ENCODE data around the gene PCBP3. TPM values are rescaled to one million over a fixed set of nuclear protein-coding genes. Genes with fewer than 3 reads are reported as not detected.

The PCBP3 gene
- total RNA-seq, 1 experiment from 2014 or later, result not detected

- H3K27me3 ChIP-seq (ENCODE audit: control insufficient read depth, insufficient read depth, low read length), result no peaks in the 10 kb centered on the region
- TF ChIP-seq REST (IDR thresholded peaks at IDR 0.05; ENCODE audit: insufficient read depth in 1 of 2, low read depth in 2 of 2, low read length in 1 of 2) (no peak), CTCF (IDR thresholded peaks at IDR 0.05) (no peak), POLR2AphosphoS5 (IDR thresholded peaks at IDR 0.05; ENCODE audit: low read depth, low read length) (no peak), TCF7L2 (IDR thresholded peaks at IDR 0.05; ENCODE audit: low read depth, low read length) (no peak), SIN3A (IDR thresholded peaks at IDR 0.05; ENCODE audit: borderline replicate concordance, insufficient read depth, low read depth, low read length) (no peak)
- H3K4me1 ChIP-seq (ENCODE audit: control insufficient read depth, insufficient read depth, low read length), result no peaks in the 10 kb centered on the region
- in situ Hi-C loops (cut with HindIII; ENCODE audit: low pct_unique_long_range_greater_than_20kb, low sequenced_read_pairs), result no loop called here
- H3K27ac ChIP-seq (ENCODE audit: low read length), result no peak overlapping the region
- intact Hi-C loops (cut with micrococcal nuclease; ENCODE audit: unreplicated experiment), result no loop called here
- CTCF ChIA-PET, result no interaction called here
- BruUV-seq (replicated peaks), result no TSS peak
- POLR2A ChIA-PET, result no interaction called here
- no peaks in the 10 kb centered on the region for H3K36me3 ChIP-seq (ENCODE audit: control insufficient read depth, insufficient read depth, low read length)
- H3K9me3 ChIP-seq (ENCODE audit: control insufficient read depth, insufficient read depth, low read depth, low read length), result no peaks in the 10 kb centered on the region
- ATAC-seq, result no peak
- no peak overlapping the region for H3K4me3 ChIP-seq (ENCODE audit: low read depth in 2 of 2, low read length in 2 of 2)
- DNase-seq (ENCODE audit: low read depth, low spot score), result no peak
Observed at GRCh38 chr21:45910548-45911221, 267.2 kb downstream of the PCBP3 start.

- CTCF ChIA-PET, result no interaction called here
Observed at GRCh38 chr21:45911806-45912325, 268.3 kb downstream of the PCBP3 start.

More at GRCh38 chr21:45911806-45912325, 268.3 kb downstream of the PCBP3 start:
- Histone ChIP-seq H3K4me1 (ENCODE audit: control insufficient read depth, insufficient read depth, low read length) (no peaks in the 10 kb centered on the region), H3K27ac (ENCODE audit: low read length) (no peak overlapping the region), H3K36me3 (ENCODE audit: control insufficient read depth, insufficient read depth, low read length) (no peaks in the 10 kb centered on the region), H3K9me3 (ENCODE audit: control insufficient read depth, insufficient read depth, low read depth, low read length) (no peaks in the 10 kb centered on the region), H3K27me3 (ENCODE audit: control insufficient read depth, insufficient read depth, low read length) (no peaks in the 10 kb centered on the region), H3K4me3 (ENCODE audit: low read depth in 2 of 2, low read length in 2 of 2) (no peak overlapping the region)
- POLR2A ChIA-PET, result interaction anchor here (0.6 kb wide), 1 partner anchor 80 kb away, joined by 3 read pairs; no protein-coding TSS in a partner anchor
- BruUV-seq (replicated peaks), result no TSS peak
- no peak for ATAC-seq
- intact Hi-C loops (cut with micrococcal nuclease; ENCODE audit: unreplicated experiment), result no loop called here
- DNase-seq (ENCODE audit: low read depth, low spot score), result no peak
- in situ Hi-C loops (cut with HindIII; ENCODE audit: low pct_unique_long_range_greater_than_20kb, low sequenced_read_pairs), result no loop called here
- TF ChIP-seq CTCF (IDR thresholded peaks at IDR 0.05) (no peak), REST (IDR thresholded peaks at IDR 0.05; ENCODE audit: insufficient read depth in 1 of 2, low read depth in 2 of 2, low read length in 1 of 2) (no peak), SIN3A (IDR thresholded peaks at IDR 0.05; ENCODE audit: borderline replicate concordance, insufficient read depth, low read depth, low read length) (no peak), POLR2AphosphoS5 (IDR thresholded peaks at IDR 0.05; ENCODE audit: low read depth, low read length) (no peak), TCF7L2 (IDR thresholded peaks at IDR 0.05; ENCODE audit: low read depth, low read length) (no peak)

Measured in Panc1 (cell line).